ENCODE data around the gene HOXD8. TPM values are rescaled to one million over a fixed set of nuclear protein-coding genes. Genes with fewer than 3 reads are reported as not detected.
A peak's percentile ranks its signal among the peaks of the same experiment; 100 is the strongest.

The HOXD8 gene
- total RNA-seq, 3 donors from 2014 or later, result 10.5 to 36.1 (median 13.8) TPM

DNA sequence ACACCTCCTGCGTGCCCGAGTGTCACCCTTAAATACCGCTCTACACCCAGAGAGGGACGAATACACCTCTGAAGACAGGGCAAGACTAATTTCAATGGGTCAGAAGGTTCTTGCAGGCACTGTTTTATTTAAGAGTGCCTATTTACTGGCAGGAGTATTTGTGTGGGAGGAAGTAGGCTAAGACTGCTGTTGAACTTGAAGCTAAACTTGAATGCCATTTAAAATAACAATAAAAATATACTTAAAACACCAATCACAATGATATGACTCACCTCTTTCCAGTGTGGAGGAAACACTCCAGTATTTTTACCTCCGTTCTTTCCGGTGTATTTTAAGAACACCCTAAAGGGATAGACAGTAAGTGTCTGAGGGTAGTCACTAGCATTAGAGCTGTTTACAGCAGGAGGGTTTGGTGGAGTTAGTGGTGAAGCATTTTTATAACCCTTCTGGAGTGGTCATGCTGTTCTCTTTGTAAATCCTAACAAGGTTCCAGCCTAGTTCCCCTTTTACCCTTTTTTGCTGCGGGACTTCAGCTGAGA is 49.3 kb downstream of the HOXD8 start:
- Histone ChIP-seq H3K36me3 (no peaks in the 10 kb centered on the region), H3K4me1 (no peaks in the 10 kb centered on the region), H3K4me3 (peak overlapping the region; percentile 40 to 51 (median 42)), H3K27me3 (peaks cover 2 to 60% of the 10 kb centered on the region in 2 donors), H3K27ac (peak overlapping the region in 1 of 2 donors; percentile 41), H3K9me3 (no peaks in the 10 kb centered on the region)
- DNase-seq (ENCODE audit: low spot score in 2 of 2), result no peak
- no peak for TF ChIP-seq POLR2AphosphoS5 (IDR thresholded peaks at IDR 0.05)
- TF ChIP-seq, protein P1, sequence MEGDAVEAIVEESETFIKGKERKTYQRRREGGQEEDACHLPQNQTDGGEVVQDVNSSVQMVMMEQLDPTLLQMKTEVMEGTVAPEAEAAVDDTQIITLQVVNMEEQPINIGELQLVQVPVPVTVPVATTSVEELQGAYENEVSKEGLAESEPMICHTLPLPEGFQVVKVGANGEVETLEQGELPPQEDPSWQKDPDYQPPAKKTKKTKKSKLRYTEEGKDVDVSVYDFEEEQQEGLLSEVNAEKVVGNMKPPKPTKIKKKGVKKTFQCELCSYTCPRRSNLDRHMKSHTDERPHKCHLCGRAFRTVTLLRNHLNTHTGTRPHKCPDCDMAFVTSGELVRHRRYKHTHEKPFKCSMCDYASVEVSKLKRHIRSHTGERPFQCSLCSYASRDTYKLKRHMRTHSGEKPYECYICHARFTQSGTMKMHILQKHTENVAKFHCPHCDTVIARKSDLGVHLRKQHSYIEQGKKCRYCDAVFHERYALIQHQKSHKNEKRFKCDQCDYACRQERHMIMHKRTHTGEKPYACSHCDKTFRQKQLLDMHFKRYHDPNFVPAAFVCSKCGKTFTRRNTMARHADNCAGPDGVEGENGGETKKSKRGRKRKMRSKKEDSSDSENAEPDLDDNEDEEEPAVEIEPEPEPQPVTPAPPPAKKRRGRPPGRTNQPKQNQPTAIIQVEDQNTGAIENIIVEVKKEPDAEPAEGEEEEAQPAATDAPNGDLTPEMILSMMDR (IDR thresholded peaks at IDR 0.05), result no peak
- intact Hi-C loops (cut with DNase I; ENCODE audit: low total_unique reads), result no loop called here

DNA sequence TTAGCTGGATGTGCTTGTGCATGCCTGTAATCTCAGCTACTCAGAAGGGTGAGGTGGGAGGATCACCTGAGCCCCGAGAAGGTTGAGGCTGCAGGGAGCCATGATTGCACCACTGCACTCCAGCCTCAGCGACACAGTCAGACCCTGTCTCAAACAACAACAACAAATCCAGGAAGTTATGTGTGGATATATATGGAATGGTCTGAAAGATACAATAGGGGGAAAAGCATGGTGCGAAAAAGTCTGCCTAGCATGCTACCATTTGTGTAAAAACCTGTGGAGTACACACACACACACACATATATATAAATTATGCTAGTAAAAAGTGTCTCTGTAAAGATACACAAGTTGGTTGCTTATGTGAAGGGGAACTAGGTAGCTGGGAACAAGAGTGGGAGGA is 52.0 kb downstream of the HOXD8 start:
- Histone ChIP-seq H3K36me3 (no peaks in the 10 kb centered on the region), H3K9me3 (no peaks in the 10 kb centered on the region), H3K4me3 (no peak overlapping the region), H3K27ac (no peak overlapping the region), H3K4me1 (no peaks in the 10 kb centered on the region), H3K27me3 (peaks cover 2 to 47% of the 10 kb centered on the region in 2 donors)
- TF ChIP-seq POLR2A (IDR thresholded peaks at IDR 0.05), result no peak
- no peak for TF ChIP-seq POLR2AphosphoS5 (IDR thresholded peaks at IDR 0.05)
- TF ChIP-seq, protein P1 (IDR thresholded peaks at IDR 0.05), result no peak
- intact Hi-C loops (cut with DNase I; ENCODE audit: low total_unique reads), result no loop called here
- DNase-seq (ENCODE audit: low spot score in 2 of 2), result no peak

Other genes with a start within 250 kb of the HOXD8 start
- gene LNPK, start 127.4 kb upstream of the HOXD8 start, total RNA-seq, result 10 to 100 TPM; 20.0 to 30.3 (median 23.8) TPM
- not detected for gene EVX2, start 45.7 kb upstream of the HOXD8 start, total RNA-seq
- gene HOXD13, start 37.0 kb upstream of the HOXD8 start, total RNA-seq, result not detected
- not detected for gene HOXD12, start 29.9 kb upstream of the HOXD8 start, total RNA-seq
- under 1 TPM in 1 of 3 donors, not detected in 2; 0.66 TPM for gene HOXD11, start 22.4 kb upstream of the HOXD8 start, total RNA-seq
- gene HOXD10, start 12.9 kb upstream of the HOXD8 start, total RNA-seq, result 1 to 10 TPM in 2 of 3 donors, not detected in 1; 1.6 to 5.2 TPM
- 10 to 100 TPM in 1 of 3 donors, 1 to 10 TPM in 2; 2.4 to 17.0 (median 2.8) TPM for gene HOXD9, start 7.0 kb upstream of the HOXD8 start, total RNA-seq
- 1 to 10 TPM; 1.9 to 5.8 (median 5.6) TPM for gene HOXD4, start 21.8 kb downstream of the HOXD8 start, total RNA-seq
- 10 to 100 TPM in 1 of 3 donors, 1 to 10 TPM in 2; 4.2 to 14.4 (median 4.8) TPM for gene HOXD3, start 27.6 kb downstream of the HOXD8 start, total RNA-seq
- 1 to 10 TPM in 1 of 3 donors, under 1 TPM in 2; 0.15 to 1.3 (median 0.64) TPM for gene HOXD1, start 59.0 kb downstream of the HOXD8 start, total RNA-seq
- 10 to 100 TPM; 19.7 to 27.2 (median 23.6) TPM for gene MTX2, start 139.7 kb downstream of the HOXD8 start, total RNA-seq